ENCODE data around the gene SRL.

DNA sequence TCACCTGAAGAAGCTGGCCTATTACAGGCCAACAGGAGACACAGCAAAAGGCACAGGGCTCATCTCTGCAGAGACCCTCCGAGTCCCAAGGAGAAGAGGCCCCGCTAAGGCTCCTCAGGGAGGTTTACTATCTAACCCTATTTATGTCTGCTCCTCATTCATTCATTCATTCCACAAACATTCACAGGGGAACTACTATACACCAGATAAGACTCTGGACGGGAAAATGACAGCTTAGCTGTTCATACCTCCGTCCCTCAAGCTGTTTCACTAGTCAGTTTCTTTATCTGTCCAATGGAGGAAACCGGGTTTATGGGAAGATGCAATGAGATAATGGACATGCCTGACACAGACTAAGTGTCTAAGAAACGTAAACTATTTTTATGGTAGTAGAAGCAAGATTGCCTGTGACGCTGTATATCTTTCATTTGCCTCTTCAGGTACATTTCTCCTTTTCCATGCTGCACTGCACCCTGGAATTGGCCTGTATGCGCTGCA lies 62.1 kb downstream of the SRL start:
- TF ChIP-seq POLR2A (IDR thresholded peaks at IDR 0.05): no peak
- TF ChIP-seq, protein P1, sequence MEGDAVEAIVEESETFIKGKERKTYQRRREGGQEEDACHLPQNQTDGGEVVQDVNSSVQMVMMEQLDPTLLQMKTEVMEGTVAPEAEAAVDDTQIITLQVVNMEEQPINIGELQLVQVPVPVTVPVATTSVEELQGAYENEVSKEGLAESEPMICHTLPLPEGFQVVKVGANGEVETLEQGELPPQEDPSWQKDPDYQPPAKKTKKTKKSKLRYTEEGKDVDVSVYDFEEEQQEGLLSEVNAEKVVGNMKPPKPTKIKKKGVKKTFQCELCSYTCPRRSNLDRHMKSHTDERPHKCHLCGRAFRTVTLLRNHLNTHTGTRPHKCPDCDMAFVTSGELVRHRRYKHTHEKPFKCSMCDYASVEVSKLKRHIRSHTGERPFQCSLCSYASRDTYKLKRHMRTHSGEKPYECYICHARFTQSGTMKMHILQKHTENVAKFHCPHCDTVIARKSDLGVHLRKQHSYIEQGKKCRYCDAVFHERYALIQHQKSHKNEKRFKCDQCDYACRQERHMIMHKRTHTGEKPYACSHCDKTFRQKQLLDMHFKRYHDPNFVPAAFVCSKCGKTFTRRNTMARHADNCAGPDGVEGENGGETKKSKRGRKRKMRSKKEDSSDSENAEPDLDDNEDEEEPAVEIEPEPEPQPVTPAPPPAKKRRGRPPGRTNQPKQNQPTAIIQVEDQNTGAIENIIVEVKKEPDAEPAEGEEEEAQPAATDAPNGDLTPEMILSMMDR (IDR thresholded peaks at IDR 0.05): no peak
